HepG2 (cell line): Measurements from ENCODE around the gene PKMYT1. TPM values are rescaled to one million over a fixed set of nuclear protein-coding genes. Genes with fewer than 3 reads are reported as not detected.

Source experiments
- BHLHE40 ChIP-seq: IDR thresholded peaks from 2 replicates; pipeline ENCODE4 v1.6.1; 2011; ENCODE audit warnings: low read length, improper control_type of control experiment
- GATAD2A ChIP-seq: IDR thresholded peaks from 2 replicates; pipeline ENCODE4 v1.6.1; 2016
- HNF4A ChIP-seq: sonication (generic); formaldehyde crosslinking; IDR thresholded peaks from 2 replicates; pipeline ENCODE4 v1.4.0; 2020; ENCODE audit warnings: missing genetic modification reagents
- IRF9 ChIP-seq: sonication (generic); formaldehyde crosslinking; IDR thresholded peaks from 2 replicates; pipeline ENCODE4 v1.8.0; 2022; ENCODE audit warnings: missing genetic modification reagents, mild to moderate bottlenecking, borderline replicate concordance
- KDM2A ChIP-seq: sonication (generic); formaldehyde crosslinking; IDR thresholded peaks from 2 replicates; pipeline ENCODE4 v1.4.0; 2020; ENCODE audit warnings: low read depth, missing genetic modification reagents, borderline replicate concordance
- KDM4B ChIP-seq: sonication (generic); formaldehyde crosslinking; IDR thresholded peaks from 2 replicates; pipeline ENCODE4 v1.4.0; 2020; ENCODE audit warnings: missing genetic modification reagents
- KLF12 ChIP-seq: sonication (generic); formaldehyde crosslinking; IDR thresholded peaks from 2 replicates; pipeline ENCODE4 v1.4.0; 2020; ENCODE audit warnings: missing genetic modification reagents, borderline replicate concordance
- KMT2A ChIP-seq: sonication (generic); formaldehyde crosslinking; IDR thresholded peaks from 2 replicates; pipeline ENCODE4 v1.4.0; 2020; ENCODE audit warnings: missing genetic modification reagents
- MYC ChIP-seq: sonication (generic); formaldehyde crosslinking; IDR thresholded peaks from 2 replicates; pipeline ENCODE4 v1.9.0; 2021; ENCODE audit warnings: missing genetic modification reagents, borderline replicate concordance
- NCOA2 ChIP-seq: sonication (generic); formaldehyde crosslinking; IDR thresholded peaks from 2 replicates; pipeline ENCODE4 v1.8.0; 2022; ENCODE audit warnings: inconsistent platforms
- ONECUT2 ChIP-seq: sonication (generic); formaldehyde crosslinking; IDR thresholded peaks from 2 replicates; pipeline ENCODE4 v1.4.0; 2020; ENCODE audit warnings: missing genetic modification reagents
- POLR2AphosphoS5 ChIP-seq: IDR thresholded peaks from 2 replicates; pipeline ENCODE4 v1.6.1; 2012; ENCODE audit warnings: low read depth, low read length
- SALL1 ChIP-seq: sonication (generic); formaldehyde crosslinking; IDR thresholded peaks from 2 replicates; pipeline ENCODE4 v1.8.0; 2022; ENCODE audit warnings: mild to moderate bottlenecking, missing genetic modification reagents
- SAP130 ChIP-seq: IDR thresholded peaks from 2 replicates; pipeline ENCODE4 v1.6.1; 2016; ENCODE audit warnings: low read depth
- SOX13 ChIP-seq, 3 experiments: fragments of 450-650 bp in 1 of 3; sonication (generic) in 1 of 3; formaldehyde crosslinking in 1 of 3; IDR thresholded peaks in 2 of 3; conservative IDR thresholded peaks in 1 of 3; 2 replicates each; pipeline versions ENCODE4 v1.5.0 to v1.6.1; 2016 to 2020; ENCODE audit warnings: antibody characterized with exemption in 1 of 3, mild to moderate bottlenecking in 1 of 3, missing compliant biosample characterization in 1 of 3, missing genetic modification reagents in 1 of 3, moderate library complexity in 1 of 3
- SRSF1 ChIP-seq: fragments of 200-400 bp; formaldehyde crosslinking; optimal IDR thresholded peaks from 2 replicates; pipeline ENCODE3; 2017; ENCODE audit warnings: mild to moderate bottlenecking, low read depth, low read length, moderate library complexity
- TEAD3 ChIP-seq: optimal IDR thresholded peaks from 2 replicates; pipeline ENCODE3; 2016; ENCODE audit warnings: borderline replicate concordance
- ZFY ChIP-seq: sonication (generic); formaldehyde crosslinking; IDR thresholded peaks from 2 replicates; pipeline ENCODE4 v1.4.0; 2020; ENCODE audit warnings: missing genetic modification reagents
- ZMYM2 ChIP-seq: sonication (generic); formaldehyde crosslinking; IDR thresholded peaks from 2 replicates; pipeline ENCODE4 v1.8.0; 2022; ENCODE audit warnings: mild to moderate bottlenecking, missing genetic modification reagents
- ZNF275 ChIP-seq: sonication (generic); formaldehyde crosslinking; IDR thresholded peaks from 2 replicates; pipeline ENCODE4 v1.8.0; 2022; ENCODE audit warnings: missing genetic modification reagents, mild to moderate bottlenecking, inconsistent platforms, borderline replicate concordance
- ZNF367 ChIP-seq: sonication (generic); formaldehyde crosslinking; IDR thresholded peaks from 2 replicates; pipeline ENCODE4 v1.4.0; 2020; ENCODE audit warnings: missing genetic modification reagents, borderline replicate concordance
- ZNF451 ChIP-seq: sonication (generic); formaldehyde crosslinking; IDR thresholded peaks from 2 replicates; pipeline ENCODE4 v1.5.0; 2020; ENCODE audit warnings: mild to moderate bottlenecking, missing genetic modification reagents
- ZNF468 ChIP-seq: sonication (generic); formaldehyde crosslinking; IDR thresholded peaks from 2 replicates; pipeline ENCODE4 v1.8.0; 2022; ENCODE audit warnings: mild to moderate bottlenecking, moderate library complexity, missing genetic modification reagents
- ZNF570 ChIP-seq: sonication (generic); formaldehyde crosslinking; IDR thresholded peaks from 2 replicates; pipeline ENCODE4 v1.4.0; 2020; ENCODE audit warnings: mild to moderate bottlenecking, missing genetic modification reagents, borderline replicate concordance
- ZNF7 ChIP-seq: IDR thresholded peaks from 2 replicates; pipeline ENCODE4 v1.6.1; 2016; ENCODE audit warnings: missing biosample characterization, missing genetic modification reagents
- ZNF746 ChIP-seq: sonication (generic); formaldehyde crosslinking; IDR thresholded peaks from 2 replicates; pipeline ENCODE4 v1.8.0; 2022; ENCODE audit warnings: mild to moderate bottlenecking, missing genetic modification reagents
- polyA plus RNA-seq, 8 experiments: library from polyadenylated mRNA; depleted of rRNA in 3 of 8; stranded (reverse) in 7 of 8; unstranded in 1 of 8; fragments of >200 nt; fragmentation: Illumina TruSeq in 4 of 8; extraction: Trizol in 4 of 8; gene quantifications; 2 replicates each; pipeline versions ENCODE4 v1.2.1 to v1.2.3, GENCODE V29; 2011 to 2016; ENCODE audit warnings: low read depth in 4 of 8, missing spikeins in 1 of 8, mixed read lengths in 1 of 8; ENCODE audit not compliant: insufficient read depth in 1 of 8
- total RNA-seq, 5 experiments: library from RNA; depleted of rRNA; stranded (reverse); fragments of >200 nt; fragmentation: Illumina TruSeq; extraction: Trizol; gene quantifications; 2 replicates each; pipeline ENCODE4 v1.2.3, GENCODE V29; 2016; ENCODE audit warnings: low read depth in 1 of 5
- TF ChIP-seq, protein P1 (sequence below): sonication (generic); formaldehyde crosslinking; IDR thresholded peaks from 2 replicates; pipeline ENCODE4 v1.5.1; 2020; ENCODE audit warnings: mild to moderate bottlenecking, moderate library complexity, missing genetic modification reagents

The PKMYT1 gene
- total and polyA plus RNA-seq, 2 of the 13 experiments (the other 11 are each of a cell fraction or from before 2014, with no cell fraction given), result 7.0 to 27.8 TPM

- TF ChIP-seq IRF9 (CRISPR knock-in tag) (no peak), KDM4B (CRISPR knock-in tag) (no peak), KMT2A (CRISPR knock-in tag) (no peak), ONECUT2 (CRISPR knock-in tag) (no peak), ZMYM2 (CRISPR knock-in tag) (0 out of 2 replicates have a peak, but pooled peaks have one; percentile 3), SALL1 (CRISPR knock-in tag) (0 out of 2 replicates have a peak, but pooled peaks have one; percentile 15), ZFY (CRISPR knock-in tag) (peak; percentile 46; the same call in 1 of the 2 replicates), NCOA2 (CRISPR knock-in tag) (peak; percentile 40; the same call in 1 of the 2 replicates), ZNF746 (CRISPR knock-in tag) (peak; percentile 39; the same call in 1 of the 2 replicates), ZNF570 (CRISPR knock-in tag) (no peak), SRSF1 (peak; percentile 52), MYC (peak; percentile 63; the same call in 1 of the 2 replicates), POLR2AphosphoS5 (peak; percentile 59), KDM2A (CRISPR knock-in tag) (peak; percentile 33; the same call in 1 of the 2 replicates), ZNF7 (CRISPR knock-in tag) (no peak), ZNF367 (CRISPR knock-in tag) (peak; percentile 69; the same call in 1 of the 2 replicates), TEAD3 (peak; percentile 16), SAP130 (peak; percentile 64), ZNF275 (CRISPR knock-in tag) (no peak), ZNF451 (CRISPR knock-in tag) (no peak), KLF12 (CRISPR knock-in tag) (peak; percentile 19; the same call in 1 of the 2 replicates), ZNF468 (CRISPR knock-in tag) (no peak), BHLHE40 (peak; percentile 31; the same call in 1 of the 2 replicates), HNF4A (CRISPR knock-in tag) (peak; percentile 42; the same call in 1 of the 2 replicates), SOX13 (IDR thresholded peaks at IDR 0.05) (no peak), SOX13 (CRISPR knock-in tag; conservative IDR thresholded peaks at IDR 0.05 in 1 of 2, IDR thresholded peaks at IDR 0.05 in 1 of 2) (peak in 1 of 2 experiments; percentile 33; a peak in 1 of 4 replicates), GATAD2A (CRISPR knock-in tag) (peak; percentile 19; the same call in 1 of the 2 replicates)
- TF ChIP-seq, protein P1, sequence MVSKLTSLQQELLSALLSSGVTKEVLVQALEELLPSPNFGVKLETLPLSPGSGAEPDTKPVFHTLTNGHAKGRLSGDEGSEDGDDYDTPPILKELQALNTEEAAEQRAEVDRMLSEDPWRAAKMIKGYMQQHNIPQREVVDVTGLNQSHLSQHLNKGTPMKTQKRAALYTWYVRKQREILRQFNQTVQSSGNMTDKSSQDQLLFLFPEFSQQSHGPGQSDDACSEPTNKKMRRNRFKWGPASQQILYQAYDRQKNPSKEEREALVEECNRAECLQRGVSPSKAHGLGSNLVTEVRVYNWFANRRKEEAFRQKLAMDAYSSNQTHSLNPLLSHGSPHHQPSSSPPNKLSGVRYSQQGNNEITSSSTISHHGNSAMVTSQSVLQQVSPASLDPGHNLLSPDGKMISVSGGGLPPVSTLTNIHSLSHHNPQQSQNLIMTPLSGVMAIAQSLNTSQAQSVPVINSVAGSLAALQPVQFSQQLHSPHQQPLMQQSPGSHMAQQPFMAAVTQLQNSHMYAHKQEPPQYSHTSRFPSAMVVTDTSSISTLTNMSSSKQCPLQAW, result peak; percentile 47; the same call in 1 of the 2 replicates
These were observed 24.6 kb upstream of the PKMYT1 start (continued) for GRCh38 chr16:3004781-3005284.
